NB4 (cell line): ENCODE results near the gene INO80.

ENCODE experiments used
- CTCF ChIP-seq: IDR thresholded peaks from one replicate; pipeline ENCODE4 v1.5.1; 2012; ENCODE audit warnings: low read depth, low read length
- MAX ChIP-seq: IDR thresholded peaks from 2 replicates; pipeline ENCODE4 v1.6.1; 2011; ENCODE audit warnings: low read depth, low read length
- POLR2A ChIP-seq: IDR thresholded peaks from 2 replicates; pipeline ENCODE4 v1.6.1; 2011; ENCODE audit warnings: mild to moderate bottlenecking; ENCODE audit not compliant: insufficient read length; ENCODE audit errors: extremely low read depth

DNA sequence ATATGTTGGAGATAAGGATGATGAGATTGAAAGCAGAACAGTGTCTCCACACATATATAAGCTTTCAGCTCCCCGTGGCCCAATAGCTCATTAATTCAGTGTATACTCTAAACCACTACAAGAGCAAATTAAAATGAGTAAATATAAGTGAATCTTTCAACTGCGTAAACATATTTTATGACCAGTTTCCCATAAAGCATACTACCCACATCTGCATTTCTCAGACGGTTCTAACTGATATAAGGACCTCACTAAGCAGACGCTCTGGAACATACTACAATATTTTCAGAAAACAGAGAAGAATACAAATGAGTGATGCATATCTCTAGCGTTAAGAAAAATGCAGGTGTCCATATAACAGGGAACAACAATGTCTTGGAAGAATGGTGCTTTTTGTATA, 73.2 kb downstream of the INO80 start:
- no peak for TF ChIP-seq CTCF
- no peak for TF ChIP-seq POLR2A
- no peak for TF ChIP-seq MAX
